ENCODE data around the gene PRR19.
A peak's percentile ranks its signal among the peaks of the same experiment; 100 is the strongest.

Gene PRR19

GRCh38 chr19:42281827-42282762 is 19.8 kb upstream of the PRR19 start:
- H3K4me3 ChIP-seq (ENCODE audit: low read length) = peak overlapping the region; percentile 73
- no peak for DNase-seq (ENCODE audit: low read depth, low spot score)

- no peak for DNase-seq (ENCODE audit: low read depth, low spot score)
- H3K4me3 ChIP-seq (ENCODE audit: low read length) = peak overlapping the region; percentile 64
These were observed 19.1 kb upstream of the PRR19 start for GRCh38 chr19:42282819-42283187.

GRCh38 chr19:42283188-42284065 is 18.5 kb upstream of the PRR19 start:
- peak; percentile 84 for DNase-seq (ENCODE audit: low read depth, low spot score)

GRCh38 chr19:42284066-42284501 is 17.8 kb upstream of the PRR19 start:
- no peak for DNase-seq (ENCODE audit: low read depth, low spot score)
- peak overlapping the region; percentile 24 for H3K4me3 ChIP-seq (ENCODE audit: low read length)

More at GRCh38 chr19:42283188-42284065, 18.5 kb upstream of the PRR19 start:
- peak overlapping the region; percentile 64 for H3K4me3 ChIP-seq (ENCODE audit: low read length)

- peak overlapping the region; percentile 76 for H3K4me3 ChIP-seq (ENCODE audit: low read length)
- no peak for DNase-seq (ENCODE audit: low read depth, low spot score)
These were observed 17.2 kb upstream of the PRR19 start for GRCh38 chr19:42284591-42285341.

GRCh38 chr19:42285541-42285941 is 16.4 kb upstream of the PRR19 start:
- H3K4me3 ChIP-seq (ENCODE audit: low read length) = peak overlapping the region; percentile 76
- DNase-seq (ENCODE audit: low read depth, low spot score) = no peak

GRCh38 chr19:42285988-42286348 is 16.0 kb upstream of the PRR19 start:
- DNase-seq (ENCODE audit: low read depth, low spot score) = no peak
- no peak overlapping the region; the same call in 1 of the 2 replicates for H3K4me3 ChIP-seq (ENCODE audit: low read length)

GRCh38 chr19:42286349-42287016 is 15.4 kb upstream of the PRR19 start:
- no peak for DNase-seq (ENCODE audit: low read depth, low spot score)
- no peak overlapping the region for H3K4me3 ChIP-seq (ENCODE audit: low read length)

GRCh38 chr19:42287017-42287826 is 14.7 kb upstream of the PRR19 start:
- no peak for DNase-seq (ENCODE audit: low read depth, low spot score)
- no peak overlapping the region for H3K4me3 ChIP-seq (ENCODE audit: low read length)

GRCh38 chr19:42287827-42288107 is 14.2 kb upstream of the PRR19 start:
- no peak for DNase-seq (ENCODE audit: low read depth, low spot score)
- no peak overlapping the region for H3K4me3 ChIP-seq (ENCODE audit: low read length)

- H3K4me3 ChIP-seq (ENCODE audit: low read length) = no peak overlapping the region
These were observed 13.5 kb upstream of the PRR19 start for GRCh38 chr19:42288387-42288786.

GRCh38 chr19:42288881-42289555 is 12.9 kb upstream of the PRR19 start:
- H3K4me3 ChIP-seq (ENCODE audit: low read length) = no peak overlapping the region
- no peak for DNase-seq (ENCODE audit: low read depth, low spot score)

More at GRCh38 chr19:42288387-42288786, 13.5 kb upstream of the PRR19 start:
- no peak for DNase-seq (ENCODE audit: low read depth, low spot score)

GRCh38 chr19:42289556-42290041 is 12.3 kb upstream of the PRR19 start:
- H3K4me3 ChIP-seq (ENCODE audit: low read length) = no peak overlapping the region
- no peak for DNase-seq (ENCODE audit: low read depth, low spot score)

- no peak overlapping the region for H3K4me3 ChIP-seq (ENCODE audit: low read length)
- DNase-seq (ENCODE audit: low read depth, low spot score) = no peak
These were observed 11.8 kb upstream of the PRR19 start for GRCh38 chr19:42290136-42290522.

- H3K4me3 ChIP-seq (ENCODE audit: low read length) = no peak overlapping the region
- no peak for DNase-seq (ENCODE audit: low read depth, low spot score)
These were observed 11.2 kb upstream of the PRR19 start for GRCh38 chr19:42290523-42291434.

GRCh38 chr19:42291435-42291810 is 10.5 kb upstream of the PRR19 start:
- H3K4me3 ChIP-seq (ENCODE audit: low read length) = no peak overlapping the region
- DNase-seq (ENCODE audit: low read depth, low spot score) = no peak
